ENCODE measurements around the gene TP53I13.

TP53I13 gene

DNA sequence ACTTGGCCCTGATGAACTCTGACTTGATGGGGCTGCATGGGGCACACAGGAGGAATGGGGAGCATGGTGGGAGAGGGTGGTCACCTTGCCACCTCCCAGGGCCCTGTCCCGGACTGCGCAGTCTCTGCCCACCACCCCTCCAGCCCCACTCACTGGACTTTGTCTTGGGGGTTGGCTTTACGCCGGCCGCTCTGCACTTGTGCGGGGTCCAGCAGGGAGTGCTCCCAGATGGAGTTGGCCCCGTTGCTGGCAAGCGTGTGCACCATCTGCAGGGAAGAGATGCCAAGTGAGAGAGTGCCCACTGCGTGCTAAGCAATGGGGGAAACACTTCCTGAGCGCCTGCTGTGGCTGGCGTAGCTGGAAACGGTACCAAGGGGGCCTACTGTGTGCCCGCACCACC, 14.3 kb downstream of the TP53I13 start:
- Mint-ChIP-seq H3K9me3 (no peaks in the 10 kb centered on the region), H3K36me3 (ENCODE audit: low read depth) (peaks cover 28% of the 10 kb centered on the region), H3K4me3 (no peak overlapping the region), H3K4me1 (peaks cover 44% of the 10 kb centered on the region), H3K27ac (no peak overlapping the region), H3K27me3 (ENCODE audit: low read depth, poor library complexity) (peaks cover 2% of the 10 kb centered on the region)
- DNase-seq, result no peak
- TF ChIP-seq, protein P1, sequence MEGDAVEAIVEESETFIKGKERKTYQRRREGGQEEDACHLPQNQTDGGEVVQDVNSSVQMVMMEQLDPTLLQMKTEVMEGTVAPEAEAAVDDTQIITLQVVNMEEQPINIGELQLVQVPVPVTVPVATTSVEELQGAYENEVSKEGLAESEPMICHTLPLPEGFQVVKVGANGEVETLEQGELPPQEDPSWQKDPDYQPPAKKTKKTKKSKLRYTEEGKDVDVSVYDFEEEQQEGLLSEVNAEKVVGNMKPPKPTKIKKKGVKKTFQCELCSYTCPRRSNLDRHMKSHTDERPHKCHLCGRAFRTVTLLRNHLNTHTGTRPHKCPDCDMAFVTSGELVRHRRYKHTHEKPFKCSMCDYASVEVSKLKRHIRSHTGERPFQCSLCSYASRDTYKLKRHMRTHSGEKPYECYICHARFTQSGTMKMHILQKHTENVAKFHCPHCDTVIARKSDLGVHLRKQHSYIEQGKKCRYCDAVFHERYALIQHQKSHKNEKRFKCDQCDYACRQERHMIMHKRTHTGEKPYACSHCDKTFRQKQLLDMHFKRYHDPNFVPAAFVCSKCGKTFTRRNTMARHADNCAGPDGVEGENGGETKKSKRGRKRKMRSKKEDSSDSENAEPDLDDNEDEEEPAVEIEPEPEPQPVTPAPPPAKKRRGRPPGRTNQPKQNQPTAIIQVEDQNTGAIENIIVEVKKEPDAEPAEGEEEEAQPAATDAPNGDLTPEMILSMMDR (IDR thresholded peaks at IDR 0.05), result no peak

DNA sequence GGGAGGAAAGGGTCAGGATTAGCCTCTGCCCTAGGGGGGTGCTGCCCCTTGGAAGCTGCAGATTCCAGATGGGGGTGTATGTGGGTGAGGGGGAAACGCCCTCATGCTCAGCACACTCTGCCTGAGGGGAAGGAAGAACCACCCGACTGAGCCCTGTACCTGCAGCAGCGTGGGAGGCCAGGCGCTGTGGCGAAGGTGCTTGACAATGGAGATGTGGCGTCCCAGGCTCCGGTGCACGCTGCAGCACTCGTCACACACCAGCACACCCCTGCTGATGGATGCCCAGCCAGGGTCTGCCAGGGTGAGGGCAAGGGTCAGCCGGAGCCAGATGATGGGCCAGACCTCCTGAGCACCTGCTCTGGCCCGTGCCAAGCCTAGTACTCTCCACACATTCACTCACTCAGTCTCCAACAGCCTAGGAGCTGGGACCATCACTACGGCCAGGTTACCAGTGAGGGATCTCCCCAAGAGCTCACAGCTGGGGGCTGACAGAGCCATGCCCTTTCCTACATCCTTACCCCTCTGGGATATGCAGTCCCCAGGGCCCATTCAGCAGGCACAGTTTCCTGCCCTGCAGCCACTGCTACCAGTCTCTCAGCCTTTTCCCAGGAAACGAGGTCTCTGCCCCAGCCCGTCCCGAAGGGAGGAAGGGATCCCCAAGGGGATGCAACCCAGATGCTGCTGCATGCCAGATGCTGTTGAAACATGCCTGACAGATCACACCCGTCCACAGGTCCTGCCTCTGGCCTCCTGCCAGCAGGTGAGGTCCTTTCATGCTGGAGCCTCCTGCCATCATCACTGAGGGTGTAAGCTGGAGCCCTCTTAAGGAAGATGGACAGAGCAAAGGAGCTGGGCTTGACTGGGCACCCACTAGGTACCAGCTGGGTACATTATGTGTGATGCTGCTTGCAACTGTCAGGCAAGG, 15.1 kb downstream of the TP53I13 start:
- Mint-ChIP-seq H3K27ac (peak overlapping the region; percentile 88), H3K4me3 (no peak overlapping the region)
- no peak for DNase-seq

DNA sequence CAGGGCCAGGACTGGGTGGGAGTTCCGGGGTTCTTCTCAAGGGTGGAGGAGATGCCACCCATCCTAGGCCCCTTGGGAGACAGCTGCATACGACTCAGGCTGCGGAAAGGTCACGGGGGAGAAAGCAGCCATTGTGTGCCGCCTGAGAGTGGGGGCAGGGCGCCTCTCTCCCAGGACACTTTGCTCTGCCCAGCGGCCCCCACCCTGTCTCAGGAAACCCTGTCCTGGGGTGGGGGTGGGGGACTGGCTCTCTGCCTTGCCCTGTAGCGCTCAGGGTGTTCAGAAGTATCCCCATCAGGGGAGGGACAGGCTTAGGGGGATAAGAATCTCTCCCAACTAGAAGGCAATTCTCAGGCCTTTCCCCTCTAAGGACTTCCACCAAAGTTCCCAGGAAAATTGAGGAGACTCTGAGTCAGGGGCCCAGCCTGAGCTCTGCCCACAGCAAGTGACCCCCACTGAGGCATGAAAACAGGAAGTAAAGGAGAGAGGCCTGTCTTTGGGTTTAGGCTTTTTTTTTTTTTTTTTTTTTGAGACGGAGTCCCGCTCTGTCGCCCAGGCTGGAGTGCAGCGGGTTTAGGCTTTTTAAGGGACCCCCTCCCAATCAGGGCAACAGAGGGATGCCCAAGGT, 16.1 kb downstream of the TP53I13 start:
- no peaks in the 10 kb centered on the region for H3K9me3 Mint-ChIP-seq
- peaks cover 40% of the 10 kb centered on the region for H3K4me1 Mint-ChIP-seq
- TF ChIP-seq, protein P1 (IDR thresholded peaks at IDR 0.05), result no peak
- H3K36me3 Mint-ChIP-seq (ENCODE audit: low read depth), result peaks cover 22% of the 10 kb centered on the region
- peak overlapping the region; percentile 88 for H3K27ac Mint-ChIP-seq
- peak; percentile 7 for DNase-seq
- H3K27me3 Mint-ChIP-seq (ENCODE audit: low read depth, poor library complexity), result peaks cover 2% of the 10 kb centered on the region
- no peak overlapping the region for H3K4me3 Mint-ChIP-seq

More for the DNA sequence above, 15.1 kb downstream of the TP53I13 start:
- TF ChIP-seq, protein P1 (IDR thresholded peaks at IDR 0.05), result no peak
- peaks cover 2% of the 10 kb centered on the region for H3K27me3 Mint-ChIP-seq (ENCODE audit: low read depth, poor library complexity)
- no peaks in the 10 kb centered on the region for H3K9me3 Mint-ChIP-seq
- H3K36me3 Mint-ChIP-seq (ENCODE audit: low read depth), result peaks cover 22% of the 10 kb centered on the region
- H3K4me1 Mint-ChIP-seq, result peaks cover 43% of the 10 kb centered on the region

DNA sequence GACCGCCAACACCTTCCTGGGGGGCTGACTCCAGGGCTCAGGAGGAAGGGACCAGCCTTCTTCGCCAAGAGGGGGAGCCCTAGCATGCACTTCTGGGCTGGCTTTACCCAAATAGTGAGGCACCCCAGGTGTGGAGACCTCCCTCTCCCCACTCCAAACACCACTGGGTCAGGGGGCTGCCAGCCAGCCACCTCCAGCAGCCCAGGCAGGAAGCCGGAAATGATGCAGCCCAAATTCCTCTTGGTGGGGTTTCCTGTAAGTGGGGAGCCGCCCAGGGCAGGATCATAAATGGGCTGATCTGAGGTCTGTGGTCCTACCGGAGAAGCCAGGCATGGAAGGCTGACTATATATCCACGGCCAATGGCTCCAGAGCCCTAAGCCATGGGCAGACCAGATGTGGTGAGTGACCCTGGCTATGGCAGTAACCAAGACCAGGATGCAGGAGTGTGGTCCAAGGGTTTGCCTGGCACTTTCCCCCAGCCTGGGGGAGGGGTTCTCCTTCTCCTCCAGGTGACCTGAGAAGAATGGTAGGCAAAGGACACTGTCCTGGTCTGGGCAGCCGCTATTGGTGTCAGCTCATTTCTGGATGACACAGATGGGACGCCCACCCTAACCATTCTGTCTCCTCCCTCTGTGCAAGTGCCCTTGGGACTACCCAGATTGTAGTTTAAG, 16.7 kb downstream of the TP53I13 start:
- H3K36me3 Mint-ChIP-seq (ENCODE audit: low read depth), result peaks cover 16% of the 10 kb centered on the region
- peaks cover 2% of the 10 kb centered on the region for H3K27me3 Mint-ChIP-seq (ENCODE audit: low read depth, poor library complexity)
- TF ChIP-seq, protein P1 (IDR thresholded peaks at IDR 0.05), result no peak
- peaks cover 45% of the 10 kb centered on the region for H3K4me1 Mint-ChIP-seq
- no peak overlapping the region for H3K27ac Mint-ChIP-seq
- peak; percentile 8 for DNase-seq
- no peak overlapping the region for H3K4me3 Mint-ChIP-seq
- no peaks in the 10 kb centered on the region for H3K9me3 Mint-ChIP-seq

DNA sequence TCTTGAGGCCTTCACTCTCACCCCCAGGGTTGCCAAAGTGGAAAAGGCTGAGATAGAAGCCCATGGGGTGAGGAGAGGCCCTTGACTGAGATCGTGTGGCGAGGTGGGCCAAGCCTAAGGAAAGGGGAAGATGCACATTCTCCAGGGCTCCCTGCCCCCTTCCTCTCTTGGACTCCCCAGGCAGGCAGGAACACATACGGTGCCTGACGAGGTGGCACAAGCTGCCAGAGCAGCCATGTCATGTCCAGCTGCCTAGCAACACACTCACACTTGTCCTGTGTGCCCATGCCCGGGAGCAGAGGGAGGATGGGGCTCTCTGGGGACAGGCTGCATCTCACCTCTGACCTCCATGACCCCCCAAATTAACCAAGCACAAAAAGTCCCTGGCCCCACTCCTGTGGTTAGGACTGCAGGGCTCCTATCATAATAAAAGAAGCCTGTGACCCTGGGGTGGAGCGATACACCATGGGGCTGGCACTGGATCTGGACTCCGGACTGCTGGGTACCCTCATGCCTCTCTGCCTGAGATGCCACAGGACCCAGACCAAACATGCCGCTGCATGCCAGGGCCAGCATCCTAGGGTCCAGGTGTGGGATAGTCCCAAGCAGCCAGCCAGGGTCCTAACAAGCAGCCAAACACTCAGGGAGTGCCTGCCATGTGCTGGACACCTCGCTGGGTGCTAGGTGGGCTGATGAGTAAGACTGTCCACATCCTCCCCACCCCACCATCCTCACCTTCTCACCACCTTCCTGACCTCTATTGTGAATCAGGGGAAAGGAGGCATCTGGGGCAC, 18.4 kb downstream of the TP53I13 start:
- DNase-seq, result peak; percentile 1
- peaks cover 3% of the 10 kb centered on the region for H3K27me3 Mint-ChIP-seq (ENCODE audit: low read depth, poor library complexity)
- TF ChIP-seq, protein P1 (IDR thresholded peaks at IDR 0.05), result no peak
- H3K36me3 Mint-ChIP-seq (ENCODE audit: low read depth), result peaks cover 12% of the 10 kb centered on the region
- H3K4me3 Mint-ChIP-seq, result no peak overlapping the region
- no peaks in the 10 kb centered on the region for H3K9me3 Mint-ChIP-seq
- H3K27ac Mint-ChIP-seq, result no peak overlapping the region
- peaks cover 56% of the 10 kb centered on the region for H3K4me1 Mint-ChIP-seq
